Glutamatergic neuron (in vitro differentiated cells): ENCODE measurements around the gene ST6GALNAC3. TPM values are rescaled to one million over a fixed set of nuclear protein-coding genes. Genes with fewer than 3 reads are reported as not detected.

Experiments used
- DNase-seq: peaks from one replicate; pipeline ENCODE4 v3.0.0; 2022
- H3K27ac Mint-ChIP-seq: one replicate; pipeline ENCODE4 v1.8.0; 2020; ENCODE audit warnings: mild to moderate bottlenecking, mixed read lengths, inconsistent platforms; ENCODE audit not compliant: unreplicated experiment
- H3K27me3 Mint-ChIP-seq: one replicate; pipeline ENCODE4 v1.8.0; 2020; ENCODE audit warnings: mild to moderate bottlenecking, moderate library complexity, mixed read lengths, inconsistent platforms; ENCODE audit not compliant: unreplicated experiment
- H3K36me3 Mint-ChIP-seq: one replicate; pipeline ENCODE4 v1.8.0; 2020; ENCODE audit warnings: mild to moderate bottlenecking, mixed read lengths, inconsistent platforms; ENCODE audit not compliant: unreplicated experiment
- H3K4me1 Mint-ChIP-seq: one replicate; pipeline ENCODE4 v1.8.0; 2020; ENCODE audit warnings: mild to moderate bottlenecking, low read depth, mixed read lengths, inconsistent platforms; ENCODE audit not compliant: unreplicated experiment
- H3K4me3 Mint-ChIP-seq: one replicate; pipeline ENCODE4 v1.8.0; 2020; ENCODE audit warnings: mild to moderate bottlenecking, mixed read lengths, inconsistent platforms; ENCODE audit not compliant: unreplicated experiment
- H3K9me3 Mint-ChIP-seq: one replicate; pipeline ENCODE4 v1.8.0; 2020; ENCODE audit warnings: mild to moderate bottlenecking, moderate library complexity, mixed read lengths, inconsistent platforms; ENCODE audit not compliant: unreplicated experiment
- CTCF ChIP-seq: fragments of 200-600 bp; sonication (generic); IDR thresholded peaks from one replicate; pipeline ENCODE4 v1.5.0; 2021; ENCODE audit not compliant: partially characterized antibody, unreplicated experiment
- total RNA-seq: library from RNA; stranded (reverse); fragmentation: NEBNext Ultra II Directional; extraction: Animal tissue kit (Norgen Biotek cat#: 25700); gene quantifications from one replicate; pipeline ENCODE4 v1.2.1, GENCODE V29; 2021; ENCODE audit not compliant: unreplicated experiment

The ST6GALNAC3 gene
- total RNA-seq, 1 donor from 2014 or later = 6.5 TPM

DNA sequence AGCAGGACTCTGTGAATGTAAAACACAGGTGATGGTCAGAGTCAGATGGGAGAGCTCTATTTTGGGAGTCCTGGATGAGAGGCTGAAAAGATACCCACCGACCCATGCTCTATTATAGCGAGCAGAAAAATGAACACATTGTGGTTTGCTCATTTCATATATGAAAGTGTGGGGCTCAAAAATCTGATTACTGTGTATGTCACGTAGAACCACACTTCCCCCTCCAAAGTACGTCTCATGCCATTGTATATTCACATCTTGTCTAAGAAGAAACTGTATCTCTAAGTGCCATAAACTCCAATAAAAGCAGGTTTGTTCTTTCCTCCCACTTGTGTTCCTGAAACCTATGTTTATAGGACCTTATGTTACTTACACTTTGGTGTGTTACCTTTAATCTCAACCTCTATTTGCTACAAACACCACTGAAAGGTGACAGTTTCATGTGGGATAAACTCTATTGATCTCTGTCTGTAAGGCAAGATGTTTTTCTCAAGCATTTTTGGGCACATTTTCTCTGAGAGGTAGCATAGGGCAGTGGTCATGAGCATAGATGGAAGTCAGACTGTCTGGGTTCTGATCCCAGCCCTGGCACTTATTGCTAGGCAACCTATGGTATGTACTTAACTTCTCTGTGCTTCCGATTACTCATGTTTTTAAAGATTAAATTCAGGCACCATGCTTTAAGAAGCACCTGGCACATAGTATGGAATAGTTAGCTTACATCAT, 214.4 kb downstream of the ST6GALNAC3 start:
- H3K36me3 Mint-ChIP-seq = no peaks in the 10 kb centered on the region

GRCh38 chr1:76289692-76290091, 215.1 kb downstream of the ST6GALNAC3 start:
- H3K36me3 Mint-ChIP-seq = no peaks in the 10 kb centered on the region

More for the DNA sequence above, 214.4 kb downstream of the ST6GALNAC3 start:
- H3K27ac Mint-ChIP-seq = no peak overlapping the region
- TF ChIP-seq CTCF = no peak
- no peaks in the 10 kb centered on the region for H3K9me3 Mint-ChIP-seq
- H3K4me3 Mint-ChIP-seq = no peak overlapping the region
- no peaks in the 10 kb centered on the region for H3K27me3 Mint-ChIP-seq
- no peak for DNase-seq
- peaks cover 21% of the 10 kb centered on the region for H3K4me1 Mint-ChIP-seq

DNA sequence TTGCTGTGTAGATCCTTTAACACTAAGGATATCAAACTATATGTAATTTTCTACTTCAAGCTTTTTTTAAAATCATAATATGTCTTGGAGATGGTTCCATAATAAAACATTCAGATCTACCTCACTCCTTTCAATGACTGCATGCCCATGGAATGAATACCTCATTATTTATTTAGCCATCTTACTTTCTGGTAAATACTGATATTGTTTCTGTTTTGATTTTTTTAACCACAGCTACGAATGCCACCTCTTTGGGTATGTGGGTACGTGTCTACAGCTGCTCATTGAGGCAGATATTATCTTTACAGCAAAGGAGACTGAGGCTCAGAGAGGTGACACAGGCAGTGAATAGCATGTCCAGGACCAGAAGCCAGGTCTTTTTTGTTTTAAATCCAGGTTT, 215.7 kb downstream of the ST6GALNAC3 start:
- TF ChIP-seq CTCF = no peak
- DNase-seq = no peak
- Mint-ChIP-seq H3K36me3 (no peaks in the 10 kb centered on the region), H3K4me1 (peaks cover 28% of the 10 kb centered on the region), H3K27ac (no peak overlapping the region), H3K9me3 (no peaks in the 10 kb centered on the region), H3K4me3 (no peak overlapping the region), H3K27me3 (no peaks in the 10 kb centered on the region)

More at GRCh38 chr1:76289692-76290091, 215.1 kb downstream of the ST6GALNAC3 start:
- no peaks in the 10 kb centered on the region for H3K27me3 Mint-ChIP-seq
- no peak overlapping the region for H3K27ac Mint-ChIP-seq
- H3K4me3 Mint-ChIP-seq = no peak overlapping the region
- no peak for DNase-seq
- H3K4me1 Mint-ChIP-seq = peaks cover 26% of the 10 kb centered on the region
- no peak for TF ChIP-seq CTCF
- no peaks in the 10 kb centered on the region for H3K9me3 Mint-ChIP-seq

- Mint-ChIP-seq H3K27ac (no peak overlapping the region), H3K4me3 (no peak overlapping the region), H3K36me3 (no peaks in the 10 kb centered on the region), H3K9me3 (no peaks in the 10 kb centered on the region), H3K4me1 (peaks cover 28% of the 10 kb centered on the region), H3K27me3 (no peaks in the 10 kb centered on the region)
- DNase-seq = no peak
- TF ChIP-seq CTCF = no peak
Measured at GRCh38 chr1:76291191-76291590, 216.6 kb downstream of the ST6GALNAC3 start.

- no peak for DNase-seq
- Mint-ChIP-seq H3K27ac (no peak overlapping the region), H3K4me3 (no peak overlapping the region), H3K27me3 (no peaks in the 10 kb centered on the region), H3K36me3 (no peaks in the 10 kb centered on the region), H3K4me1 (peaks cover 25% of the 10 kb centered on the region), H3K9me3 (no peaks in the 10 kb centered on the region)
- TF ChIP-seq CTCF = no peak
Measured at GRCh38 chr1:76291737-76292136, 217.2 kb downstream of the ST6GALNAC3 start.
